GM12801 (cell line): ENCODE measurements around the gene SP5.

ENCODE experiments used
- TF ChIP-seq, protein P1 (sequence below): IDR thresholded peaks from one replicate; pipeline ENCODE4 v1.5.1; 2011; ENCODE audit warnings: control low read depth; ENCODE audit not compliant: insufficient read length; ENCODE audit errors: extremely low read depth

Gene SP5

DNA sequence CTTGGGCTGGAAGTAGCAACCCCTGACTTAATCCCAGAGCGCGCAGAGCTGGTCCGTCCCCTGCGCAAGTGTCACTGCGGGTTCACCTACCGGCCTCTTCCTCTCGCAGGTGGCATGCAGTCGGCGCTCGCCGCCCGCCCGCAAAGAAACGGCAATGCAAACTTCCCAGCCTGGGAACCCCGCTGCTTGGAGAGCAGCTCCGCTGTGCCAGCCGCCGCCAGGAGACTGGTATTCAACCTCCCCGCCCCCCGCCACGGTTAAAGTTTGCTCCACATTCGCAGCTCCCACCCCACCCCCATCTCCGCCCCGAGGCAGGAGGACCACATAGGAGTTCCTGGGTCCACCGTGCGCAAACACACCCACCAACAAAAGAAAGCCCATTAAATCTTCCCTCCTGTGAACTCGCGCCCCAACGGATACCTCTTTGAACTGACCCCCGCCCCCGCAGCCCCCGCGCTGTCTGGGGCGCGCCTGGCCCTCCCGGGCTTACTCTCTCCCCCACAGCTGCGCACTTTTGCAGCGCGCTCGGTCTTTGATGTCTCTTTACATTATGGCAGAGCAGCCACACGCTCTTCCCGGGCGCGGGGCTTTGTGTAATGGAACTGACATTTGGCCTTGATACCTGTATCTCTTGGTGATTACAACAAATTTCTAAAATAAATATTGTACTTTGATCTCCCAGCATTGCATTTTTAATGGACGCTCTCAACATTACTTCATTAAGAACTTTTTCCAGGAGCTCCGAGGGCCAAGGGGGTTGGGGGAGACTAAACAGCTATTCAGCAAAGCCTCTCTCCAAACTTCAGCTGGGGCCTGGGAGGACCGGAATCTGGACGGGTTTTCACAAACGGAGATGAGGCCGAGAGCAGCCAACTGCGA is 3.1 kb upstream of the SP5 start:
- TF ChIP-seq, protein P1, sequence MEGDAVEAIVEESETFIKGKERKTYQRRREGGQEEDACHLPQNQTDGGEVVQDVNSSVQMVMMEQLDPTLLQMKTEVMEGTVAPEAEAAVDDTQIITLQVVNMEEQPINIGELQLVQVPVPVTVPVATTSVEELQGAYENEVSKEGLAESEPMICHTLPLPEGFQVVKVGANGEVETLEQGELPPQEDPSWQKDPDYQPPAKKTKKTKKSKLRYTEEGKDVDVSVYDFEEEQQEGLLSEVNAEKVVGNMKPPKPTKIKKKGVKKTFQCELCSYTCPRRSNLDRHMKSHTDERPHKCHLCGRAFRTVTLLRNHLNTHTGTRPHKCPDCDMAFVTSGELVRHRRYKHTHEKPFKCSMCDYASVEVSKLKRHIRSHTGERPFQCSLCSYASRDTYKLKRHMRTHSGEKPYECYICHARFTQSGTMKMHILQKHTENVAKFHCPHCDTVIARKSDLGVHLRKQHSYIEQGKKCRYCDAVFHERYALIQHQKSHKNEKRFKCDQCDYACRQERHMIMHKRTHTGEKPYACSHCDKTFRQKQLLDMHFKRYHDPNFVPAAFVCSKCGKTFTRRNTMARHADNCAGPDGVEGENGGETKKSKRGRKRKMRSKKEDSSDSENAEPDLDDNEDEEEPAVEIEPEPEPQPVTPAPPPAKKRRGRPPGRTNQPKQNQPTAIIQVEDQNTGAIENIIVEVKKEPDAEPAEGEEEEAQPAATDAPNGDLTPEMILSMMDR = no peak

DNA sequence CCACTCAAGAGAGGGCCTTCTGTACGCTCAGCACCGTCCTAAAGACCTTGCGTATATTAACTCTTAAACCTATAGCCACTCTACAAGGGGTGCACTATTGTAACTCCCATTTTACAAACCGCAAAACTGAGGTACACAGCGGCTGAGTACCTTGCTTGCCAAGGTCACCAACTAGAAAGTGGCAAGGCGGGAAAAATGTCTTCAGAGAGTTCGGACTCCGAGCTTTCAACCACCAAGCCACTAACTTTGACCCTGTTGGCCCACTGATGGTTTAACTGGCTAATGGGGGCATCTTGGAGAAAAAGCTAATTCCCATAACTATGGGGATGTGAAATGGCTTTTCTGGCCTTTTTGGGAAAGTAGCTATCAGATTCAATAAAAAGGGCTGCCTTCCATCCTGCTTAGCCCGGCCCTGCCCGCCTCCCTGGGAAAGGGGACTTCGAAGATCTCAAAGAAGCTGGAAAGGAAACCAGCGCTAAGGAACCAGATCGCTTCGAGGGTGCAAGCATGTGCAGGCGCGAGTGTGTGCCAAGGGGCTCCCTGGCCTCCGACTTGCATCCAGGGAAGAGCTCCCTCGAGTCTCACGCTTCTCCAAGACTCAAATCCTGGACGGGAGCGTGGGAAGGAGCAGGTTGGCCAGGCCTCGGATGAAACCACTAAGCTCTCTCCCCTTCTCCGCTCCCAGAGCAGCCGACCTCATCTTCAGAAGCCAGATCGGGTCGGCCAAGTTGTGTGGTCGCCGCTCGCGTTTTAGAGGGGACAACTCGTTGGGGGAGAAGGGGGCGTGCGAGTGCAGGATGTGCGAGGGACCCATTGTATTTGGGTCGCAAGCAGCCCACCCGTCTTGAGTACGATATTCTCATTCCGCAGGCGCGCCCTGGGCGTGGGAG is 2.2 kb upstream of the SP5 start:
- TF ChIP-seq, protein P1 = no peak

DNA sequence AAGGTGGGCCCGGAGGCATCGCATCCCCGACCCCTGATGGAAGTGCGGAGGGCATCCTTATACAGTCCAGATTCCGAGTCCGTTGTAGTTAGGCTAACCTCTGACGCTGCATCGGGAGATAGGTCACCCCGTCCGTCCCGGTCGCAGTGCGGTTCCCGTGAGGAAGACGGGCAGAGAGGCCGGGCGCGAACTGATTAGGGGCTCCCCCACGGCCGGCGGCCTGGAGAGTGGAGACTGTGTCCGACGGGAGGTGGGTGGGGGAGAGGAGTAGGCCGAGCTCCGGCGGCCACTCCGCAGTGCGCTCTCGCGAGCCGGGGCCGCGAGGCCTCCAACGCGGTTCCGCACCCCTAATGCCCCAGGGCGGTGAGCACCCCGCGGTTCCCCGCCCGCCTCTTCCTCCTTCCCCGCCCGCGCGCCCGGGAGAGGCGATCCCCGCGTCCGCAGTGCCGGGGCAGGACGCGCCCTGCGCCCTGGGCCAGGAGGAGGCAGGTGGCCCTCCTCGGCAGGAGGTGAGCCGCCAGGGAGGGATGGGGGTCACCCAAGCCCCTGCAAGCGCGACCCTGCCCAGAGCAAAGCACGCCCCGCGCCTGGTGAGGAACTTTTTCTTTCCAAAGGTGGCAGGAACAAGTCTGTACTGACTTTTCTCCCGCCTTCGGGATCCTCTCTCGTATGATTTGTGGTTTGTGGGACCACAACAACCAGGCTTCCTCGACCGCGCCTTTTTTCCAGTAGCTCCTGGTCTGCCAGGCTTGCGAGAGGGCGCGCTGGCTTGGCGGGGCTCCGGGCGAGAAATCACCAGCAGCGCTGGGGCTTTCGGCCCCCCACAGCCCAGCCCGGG is 1.4 kb upstream of the SP5 start:
- TF ChIP-seq, protein P1 = no peak

DNA sequence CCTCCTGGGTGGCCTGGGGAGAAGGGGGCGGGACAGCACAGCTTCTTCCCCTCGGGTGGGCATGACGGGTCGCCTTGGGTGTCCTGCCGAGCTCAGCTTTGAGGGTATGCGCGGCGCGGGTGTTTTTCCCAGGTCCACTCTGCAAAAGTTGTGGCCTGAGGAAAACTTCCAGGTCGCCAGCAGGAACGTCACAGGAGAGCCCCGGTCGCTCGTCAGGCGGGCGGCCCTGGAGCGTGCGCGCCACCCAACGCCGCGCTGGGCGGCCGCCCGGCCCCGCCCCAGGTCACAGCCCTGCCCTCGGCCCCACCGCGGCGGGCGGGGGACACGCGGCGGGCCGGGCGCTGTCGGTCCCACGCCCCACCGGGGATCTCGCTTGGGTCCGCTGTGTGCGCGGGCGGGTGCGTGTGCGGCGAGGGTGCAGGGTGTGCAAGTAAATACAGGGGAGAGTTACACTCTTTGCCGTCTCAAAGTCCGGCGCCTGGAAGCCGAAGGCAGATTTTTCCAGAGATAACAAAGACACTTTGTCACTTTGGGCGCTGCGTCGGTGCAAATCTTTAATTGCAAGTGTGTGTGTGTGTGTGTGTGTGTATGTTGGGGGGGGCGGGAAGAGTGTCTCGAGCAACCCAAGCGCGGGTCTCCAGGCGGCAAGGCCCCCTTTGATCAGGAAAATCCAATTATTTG is 616 bp upstream of the SP5 start:
- TF ChIP-seq, protein P1 = no peak

DNA sequence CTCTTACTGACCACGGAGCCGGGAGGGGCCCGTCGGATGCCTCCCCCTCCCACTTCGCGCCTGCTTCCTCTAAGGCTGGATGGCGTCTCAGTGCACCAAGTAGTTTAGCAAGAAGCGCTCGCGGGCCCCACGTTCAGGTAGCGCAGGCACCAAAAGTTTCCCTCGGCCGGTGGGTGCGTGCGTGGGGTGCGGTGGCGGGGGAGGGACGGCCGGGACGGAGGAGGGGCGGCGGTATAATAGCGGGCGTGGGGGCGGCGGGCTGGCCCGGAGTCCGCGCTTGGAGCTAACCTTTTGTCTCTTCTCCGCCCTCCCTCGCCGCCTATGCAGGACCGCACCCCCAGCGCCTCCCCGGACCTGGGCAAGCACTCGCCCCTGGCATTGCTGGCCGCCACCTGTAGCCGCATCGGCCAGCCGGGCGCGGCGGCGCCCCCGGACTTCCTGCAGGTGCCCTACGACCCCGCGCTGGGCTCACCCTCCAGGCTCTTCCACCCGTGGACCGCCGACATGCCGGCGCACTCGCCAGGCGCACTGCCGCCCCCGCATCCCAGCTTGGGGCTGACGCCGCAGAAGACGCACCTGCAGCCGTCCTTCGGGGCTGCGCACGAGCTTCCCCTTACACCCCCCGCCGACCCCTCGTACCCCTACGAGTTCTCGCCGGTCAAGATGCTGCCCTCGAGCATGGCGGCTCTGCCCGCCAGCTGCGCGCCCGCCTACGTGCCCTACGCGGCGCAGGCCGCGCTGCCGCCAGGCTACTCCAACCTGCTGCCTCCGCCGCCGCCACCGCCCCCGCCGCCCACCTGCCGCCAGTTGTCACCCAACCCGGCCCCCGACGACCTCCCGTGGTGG is 1.0 kb downstream of the SP5 start:
- TF ChIP-seq, protein P1 = no peak

DNA sequence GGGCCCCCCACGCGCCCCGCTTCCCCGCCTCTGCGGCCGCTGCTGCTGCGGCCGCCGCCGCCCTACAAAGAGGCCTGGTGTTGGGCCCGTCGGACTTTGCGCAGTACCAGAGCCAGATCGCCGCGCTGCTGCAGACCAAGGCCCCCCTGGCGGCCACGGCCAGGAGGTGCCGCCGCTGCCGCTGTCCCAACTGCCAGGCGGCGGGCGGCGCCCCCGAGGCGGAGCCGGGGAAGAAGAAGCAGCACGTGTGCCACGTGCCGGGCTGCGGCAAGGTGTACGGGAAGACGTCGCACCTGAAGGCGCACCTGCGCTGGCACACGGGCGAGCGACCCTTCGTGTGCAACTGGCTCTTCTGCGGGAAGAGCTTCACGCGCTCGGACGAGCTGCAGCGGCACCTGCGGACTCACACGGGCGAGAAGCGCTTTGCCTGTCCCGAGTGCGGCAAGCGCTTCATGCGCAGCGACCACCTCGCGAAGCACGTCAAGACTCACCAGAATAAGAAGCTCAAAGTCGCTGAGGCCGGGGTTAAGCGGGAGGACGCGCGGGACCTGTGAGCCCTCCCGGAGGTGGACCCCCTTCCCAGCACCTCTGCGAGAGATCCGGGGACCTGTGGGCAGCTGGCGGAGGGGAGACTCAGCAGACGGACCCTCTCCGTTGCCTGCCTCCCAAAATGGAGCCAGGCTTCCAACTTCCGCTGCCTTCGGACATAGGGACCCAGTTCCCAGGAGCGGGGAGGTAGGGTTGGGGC is 1.9 kb downstream of the SP5 start:
- TF ChIP-seq, protein P1 = no peak
